SU-DHL-6 (cell line): Measurements from ENCODE around the gene HAT1.
"Not testable (repeated sequence)": the region's sequence is repeated elsewhere in the genome, so short reads cannot be mapped to it uniquely, and the experiment has no call there.

Source experiments
- H2AFZ ChIP-seq: fragments of 200-600 bp; sonication (generic); 2 replicates; pipeline ENCODE4 v1.6.1; 2014; ENCODE audit warnings: low read depth, mild to moderate bottlenecking, moderate library complexity, mixed read lengths, antibody characterized with exemption, low read length; ENCODE audit not compliant: severe bottlenecking
- H3F3A ChIP-seq: fragments of 200-600 bp; shearing (Covaris generic); 2 replicates; pipeline ENCODE4 v1.6.0; 2016; ENCODE audit warnings: antibody characterized with exemption, mild to moderate bottlenecking; ENCODE audit not compliant: insufficient read depth
- H3K27ac ChIP-seq: fragments of 200-600 bp; sonication (generic); 2 replicates; pipeline ENCODE4 v1.5.1; 2016; ENCODE audit warnings: low read depth, mild to moderate bottlenecking, low read length, moderate library complexity, mixed read lengths
- H3K27me3 ChIP-seq: fragments of 200-600 bp; sonication (generic), shearing (Covaris generic); 2 replicates; pipeline ENCODE4 v1.6.0; 2014; ENCODE audit warnings: mild to moderate bottlenecking, low read length
- H3K36me3 ChIP-seq: fragments of 200-600 bp; sonication (generic); 2 replicates; pipeline ENCODE4 v1.6.1; 2014; ENCODE audit warnings: mild to moderate bottlenecking, low read length, mixed read lengths
- H3K4me2 ChIP-seq: fragments of 300-600, 200-600 bp; shearing (Covaris generic), sonication (generic); 2 replicates; pipeline ENCODE4 v1.6.0; 2014; ENCODE audit warnings: low read length, low read depth, mild to moderate bottlenecking; ENCODE audit not compliant: poor library complexity, severe bottlenecking
- H3K4me3 ChIP-seq: fragments of 200-600 bp; sonication (generic); 2 replicates; pipeline ENCODE4 v1.5.1; 2014; ENCODE audit warnings: antibody characterized with exemption, low read length, mild to moderate bottlenecking, mixed read lengths; ENCODE audit not compliant: insufficient read depth, poor library complexity, severe bottlenecking
- H3K79me2 ChIP-seq: fragments of 200-600 bp; sonication (generic); 2 replicates; pipeline ENCODE4 v1.6.1; 2014; ENCODE audit warnings: mild to moderate bottlenecking, low read length, moderate library complexity; ENCODE audit not compliant: insufficient read depth
- H3K9ac ChIP-seq: fragments of 200-600 bp; sonication (generic); 2 replicates; pipeline ENCODE4 v1.7.0; 2014; ENCODE audit warnings: mild to moderate bottlenecking, low read length
- H3K9me2 ChIP-seq: fragments of 200-600 bp; sonication (generic); replicated peaks from 2 replicates; pipeline ENCODE4 v1.6.1; 2014; ENCODE audit warnings: low read length; ENCODE audit not compliant: insufficient read depth
- H3K9me3 ChIP-seq: fragments of 200-600 bp; sonication (generic); 2 replicates; pipeline ENCODE4 v1.6.1; 2014; ENCODE audit warnings: low read length, mixed read lengths; ENCODE audit not compliant: insufficient read depth
- H4K20me1 ChIP-seq: fragments of 200-600 bp; sonication (generic); 2 replicates; pipeline ENCODE4 v1.6.1; 2014; ENCODE audit warnings: low read depth, mild to moderate bottlenecking, antibody characterized with exemption, low read length, moderate library complexity, mixed read lengths
- CTCF ChIP-seq: fragments of 200-600 bp; sonication (generic); IDR thresholded peaks from one replicate; pipeline ENCODE4 v1.5.1; 2017; ENCODE audit warnings: antibody characterized with exemption, mild to moderate bottlenecking, low read length, moderate library complexity; ENCODE audit not compliant: insufficient read depth, poor library complexity, severe bottlenecking
- EZH2phosphoT487 ChIP-seq: fragments of 200-600 bp; sonication (generic), shearing (Covaris generic); conservative IDR thresholded peaks from 2 replicates; pipeline ENCODE4 v1.6.1; 2018; ENCODE audit warnings: mild to moderate bottlenecking, antibody characterized with exemption, low read length, moderate library complexity, mixed read lengths

Gene HAT1

GRCh38 chr2:171995586-171995985 lies 73.3 kb downstream of the HAT1 start:
- no peaks in the 10 kb centered on the region for H3K36me3 ChIP-seq
- H3K4me2 ChIP-seq: no peak overlapping the region
- H3K27me3 ChIP-seq: no peaks in the 10 kb centered on the region
- no peaks in the 10 kb centered on the region for H3K9me3 ChIP-seq
- H2AFZ ChIP-seq: no peak overlapping the region
- H3K79me2 ChIP-seq: no peaks in the 10 kb centered on the region
- H4K20me1 ChIP-seq: no peaks in the 10 kb centered on the region
- no peaks in the 10 kb centered on the region for H3F3A ChIP-seq
- H3K9ac ChIP-seq: no peak overlapping the region
- no peak overlapping the region for H3K27ac ChIP-seq
- no peak for TF ChIP-seq EZH2phosphoT487
- TF ChIP-seq CTCF: no peak
- no peaks in the 10 kb centered on the region for H3K9me2 ChIP-seq
- H3K4me3 ChIP-seq: no peak overlapping the region

- Histone ChIP-seq H3K9ac (no peak overlapping the region), H3K36me3 (no peaks in the 10 kb centered on the region), H3K4me3 (no peak overlapping the region), H3K9me2 (no peaks in the 10 kb centered on the region), H3K4me2 (no peak overlapping the region), H4K20me1 (no peaks in the 10 kb centered on the region), H3K9me3 (no peaks in the 10 kb centered on the region), H2AFZ (no peak overlapping the region), H3K27me3 (no peaks in the 10 kb centered on the region), H3K79me2 (no peaks in the 10 kb centered on the region), H3F3A (no peaks in the 10 kb centered on the region), H3K27ac (no peak overlapping the region)
- TF ChIP-seq EZH2phosphoT487 (no peak), CTCF (no peak)
Observed at GRCh38 chr2:171996021-171996420, 73.8 kb downstream of the HAT1 start.

- H3K36me3 ChIP-seq, H3K27ac ChIP-seq, H3K27me3 ChIP-seq, H3K9me2 ChIP-seq, H3K9ac ChIP-seq, H3K79me2 ChIP-seq, H3K9me3 ChIP-seq, H4K20me1 ChIP-seq, H3K4me3 ChIP-seq, H3F3A ChIP-seq, H2AFZ ChIP-seq, H3K4me2 ChIP-seq: not testable (repeated sequence)
Observed at GRCh38 chr2:171997031-171997430, 74.8 kb downstream of the HAT1 start.

DNA sequence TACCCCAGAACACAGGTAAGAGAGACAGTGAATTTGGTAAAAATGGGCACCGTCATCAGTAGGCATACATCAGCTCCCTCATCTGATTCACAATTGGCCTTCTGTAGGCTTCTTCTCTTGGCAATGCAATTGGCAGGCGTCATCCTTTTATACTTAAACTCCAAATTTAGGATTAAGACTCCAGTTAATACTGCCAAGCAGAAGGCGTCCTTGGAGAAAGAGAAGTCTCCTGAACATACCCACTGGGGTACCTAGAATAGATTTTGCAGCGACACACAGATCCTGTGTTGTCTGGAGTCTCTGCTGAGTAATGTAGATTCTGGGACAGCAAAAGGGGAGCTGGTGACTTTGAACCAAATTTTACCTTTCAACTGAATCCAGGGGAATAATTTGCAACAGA lies 76.9 kb downstream of the HAT1 start:
- peak overlapping the region; percentile 96 for H2AFZ ChIP-seq
- H3K4me2 ChIP-seq: peak overlapping the region; percentile 76
- peak overlapping the region; percentile 66 for H3K4me3 ChIP-seq
- H3K9me3 ChIP-seq: no peaks in the 10 kb centered on the region
- TF ChIP-seq EZH2phosphoT487 (no peak), CTCF (no peak)
- H3K79me2 ChIP-seq: no peaks in the 10 kb centered on the region
- peaks cover 9% of the 10 kb centered on the region; the same call in 1 of the 2 replicates for H3F3A ChIP-seq
- no peaks in the 10 kb centered on the region for H3K36me3 ChIP-seq
- no peaks in the 10 kb centered on the region for H4K20me1 ChIP-seq
- no peak overlapping the region for H3K27ac ChIP-seq
- H3K27me3 ChIP-seq: no peaks in the 10 kb centered on the region
- H3K9ac ChIP-seq: peak overlapping the region; percentile 69
- H3K9me2 ChIP-seq: no peaks in the 10 kb centered on the region
